Measurements from ENCODE around the gene NUMA1.

NUMA1 gene

DNA sequence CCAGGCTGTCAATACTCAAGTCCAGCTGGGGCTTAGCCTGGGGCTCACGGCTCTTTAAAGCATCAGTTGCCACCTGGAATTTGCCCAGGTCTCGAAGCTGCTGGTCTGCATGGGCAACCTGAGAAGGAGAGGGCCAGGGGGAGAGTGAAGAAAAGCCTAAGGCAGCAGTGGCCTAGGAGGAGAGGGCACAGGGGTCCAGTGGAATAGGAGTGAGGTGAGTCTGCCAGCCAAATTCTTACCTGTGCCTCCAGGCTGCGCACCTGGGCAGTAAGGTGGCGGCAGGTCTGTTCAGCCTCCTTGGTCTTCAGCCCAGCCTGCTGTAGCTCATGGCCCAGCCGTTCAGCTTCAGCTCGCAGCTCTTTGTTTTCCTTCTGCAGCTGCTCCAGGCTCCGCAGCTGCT lies 71.6 kb downstream of the NUMA1 start:
- Mint-ChIP-seq H3K4me1 (ENCODE audit: low read depth) (no peaks in the 10 kb centered on the region), H3K27me3 (no peaks in the 10 kb centered on the region), H3K27ac (peak overlapping the region; percentile 54), H3K4me3 (no peak overlapping the region), H3K36me3 (ENCODE audit: low read depth) (peaks cover 99% of the 10 kb centered on the region), H3K9me3 (no peaks in the 10 kb centered on the region)
- peak; percentile 24 for DNase-seq

DNA sequence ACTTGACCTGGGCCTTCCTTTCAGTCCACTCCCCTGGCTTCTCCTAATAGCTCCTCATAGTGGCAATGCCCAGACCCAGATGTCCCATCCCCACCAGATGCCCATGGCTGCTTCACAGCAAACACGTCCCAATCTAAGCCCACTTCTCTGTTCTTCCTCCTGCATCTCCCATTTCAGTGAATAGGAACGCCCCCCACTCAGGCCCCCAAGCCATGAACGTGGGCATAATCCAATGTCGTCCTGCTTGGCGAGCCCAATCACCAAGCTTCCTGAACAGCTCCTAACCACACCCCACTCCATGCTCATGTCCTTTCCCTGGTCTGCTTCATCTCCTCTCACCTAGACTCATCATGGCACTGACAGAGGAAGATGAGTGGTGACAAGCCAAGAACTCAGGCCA lies 72.8 kb downstream of the NUMA1 start:
- Mint-ChIP-seq H3K4me3 (no peak overlapping the region), H3K36me3 (ENCODE audit: low read depth) (peaks cover 99% of the 10 kb centered on the region), H3K27me3 (no peaks in the 10 kb centered on the region), H3K9me3 (no peaks in the 10 kb centered on the region), H3K4me1 (ENCODE audit: low read depth) (no peaks in the 10 kb centered on the region), H3K27ac (peak overlapping the region; percentile 82)
- peak; percentile 15 for DNase-seq

DNA sequence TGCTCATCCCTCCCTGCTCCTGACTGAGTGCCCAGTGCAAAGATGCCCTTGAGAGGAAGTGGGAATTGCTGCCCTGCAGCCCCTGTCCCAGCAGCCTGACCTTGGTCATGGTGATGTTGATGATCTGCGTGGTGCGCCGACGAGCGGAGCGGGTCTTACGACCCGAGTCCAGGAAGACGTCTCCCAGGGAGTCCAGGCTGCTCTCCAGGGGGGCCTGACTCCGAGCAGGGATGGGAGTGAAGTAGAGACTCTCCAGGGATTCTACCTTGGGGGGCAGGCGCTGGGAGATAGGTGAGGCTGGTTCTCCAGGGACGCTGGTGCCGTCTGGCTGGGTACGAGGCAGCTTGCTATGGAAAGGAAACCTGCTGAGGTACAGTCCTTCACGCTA lies 73.3 kb downstream of the NUMA1 start:
- DNase-seq = peak; percentile 23
- Mint-ChIP-seq H3K36me3 (ENCODE audit: low read depth) (peaks cover 99% of the 10 kb centered on the region), H3K27ac (peak overlapping the region; percentile 34), H3K4me1 (ENCODE audit: low read depth) (no peaks in the 10 kb centered on the region), H3K4me3 (no peak overlapping the region), H3K27me3 (no peaks in the 10 kb centered on the region), H3K9me3 (no peaks in the 10 kb centered on the region)

DNA sequence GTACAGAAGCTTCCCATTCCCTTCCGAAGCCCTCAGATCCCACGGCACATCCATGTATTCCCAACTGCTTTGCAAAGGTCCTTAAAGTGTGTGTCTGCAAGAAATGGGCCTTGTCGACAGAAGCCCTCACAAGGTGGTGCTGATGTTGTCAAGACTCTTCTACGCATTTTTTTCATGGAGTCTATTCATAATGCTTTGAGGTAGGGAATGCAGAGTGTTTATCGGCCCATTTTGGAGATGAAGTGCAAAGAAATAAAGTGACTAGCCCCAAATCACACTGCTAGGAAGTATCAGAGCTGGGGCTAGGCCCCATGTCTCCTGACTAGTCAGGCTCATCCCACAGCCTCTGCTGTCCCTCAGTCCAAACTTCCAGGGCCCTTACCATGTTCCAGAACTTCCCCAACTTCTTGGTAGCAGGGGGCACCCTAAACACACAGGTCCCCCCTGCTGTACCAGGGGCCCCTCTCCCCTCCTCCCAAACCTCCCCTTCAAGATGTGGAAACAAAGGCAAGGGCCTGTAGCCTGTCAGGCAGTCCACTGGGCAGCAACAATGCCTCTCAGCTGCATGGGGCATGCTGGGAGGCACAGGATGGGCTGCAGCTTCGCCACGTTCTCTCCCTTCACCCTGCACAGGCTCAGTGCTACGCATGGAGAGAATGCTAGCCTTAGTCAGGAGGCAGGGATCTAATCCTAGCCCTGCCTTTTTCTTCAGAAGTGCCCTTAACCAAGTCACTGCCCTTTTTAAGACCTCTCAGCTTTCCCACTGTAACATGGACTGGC lies 73.8 kb downstream of the NUMA1 start:
- no peaks in the 10 kb centered on the region for H3K9me3 Mint-ChIP-seq
- H3K27ac Mint-ChIP-seq = peak overlapping the region; percentile 34
- no peaks in the 10 kb centered on the region for H3K4me1 Mint-ChIP-seq (ENCODE audit: low read depth)
- H3K27me3 Mint-ChIP-seq = no peaks in the 10 kb centered on the region
- DNase-seq = no peak
- no peak overlapping the region for H3K4me3 Mint-ChIP-seq
- H3K36me3 Mint-ChIP-seq (ENCODE audit: low read depth) = peaks cover 99% of the 10 kb centered on the region

DNA sequence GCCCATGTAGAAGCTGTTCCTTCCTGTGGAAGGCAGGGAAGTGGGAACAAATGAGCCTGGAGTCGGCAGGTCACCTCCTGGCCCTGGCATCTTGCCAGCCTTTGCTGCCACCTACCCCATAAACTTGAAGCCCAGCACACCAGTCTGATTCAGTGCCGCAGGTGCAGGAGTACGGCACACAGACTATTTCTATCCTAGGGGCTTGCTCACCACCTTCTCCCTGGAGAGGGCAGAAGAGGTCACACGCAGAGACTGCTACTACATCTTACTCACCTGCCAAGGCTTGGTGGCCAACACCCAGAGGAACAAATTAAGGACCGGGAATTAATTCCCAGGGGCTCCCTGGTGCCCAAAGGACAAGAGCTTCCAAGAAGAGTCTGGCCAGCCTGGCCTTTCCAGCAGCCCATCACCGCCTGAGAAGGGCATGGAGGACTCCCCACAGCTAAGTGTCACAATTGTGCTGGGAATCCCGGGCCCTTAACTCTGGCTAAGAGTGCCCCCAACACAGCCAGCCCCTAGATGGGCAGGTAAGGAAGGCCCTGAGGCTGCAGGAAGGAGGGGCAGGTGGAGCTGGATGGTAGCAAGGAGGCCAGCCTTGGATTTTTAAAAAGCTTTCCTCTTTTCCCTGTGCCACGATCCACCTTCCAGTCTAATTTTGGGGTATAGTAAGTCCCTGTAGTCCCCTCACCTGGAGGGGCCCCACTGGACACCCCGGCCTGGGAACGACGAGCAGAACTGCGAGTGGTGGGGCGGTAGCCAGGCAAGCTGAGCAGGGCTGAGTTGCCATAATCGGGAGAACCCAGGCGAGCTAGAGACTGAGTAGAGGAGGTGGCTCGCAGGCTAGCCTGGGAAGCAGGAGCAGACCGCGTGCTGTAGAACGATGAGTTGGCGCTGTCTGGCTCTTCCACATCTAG lies 74.7 kb downstream of the NUMA1 start:
- Mint-ChIP-seq H3K4me3 (no peak overlapping the region), H3K27ac (peak overlapping the region; percentile 74), H3K36me3 (ENCODE audit: low read depth) (peaks cover 99% of the 10 kb centered on the region), H3K9me3 (no peaks in the 10 kb centered on the region), H3K4me1 (ENCODE audit: low read depth) (no peaks in the 10 kb centered on the region), H3K27me3 (no peaks in the 10 kb centered on the region)
- no peak for DNase-seq

DNA sequence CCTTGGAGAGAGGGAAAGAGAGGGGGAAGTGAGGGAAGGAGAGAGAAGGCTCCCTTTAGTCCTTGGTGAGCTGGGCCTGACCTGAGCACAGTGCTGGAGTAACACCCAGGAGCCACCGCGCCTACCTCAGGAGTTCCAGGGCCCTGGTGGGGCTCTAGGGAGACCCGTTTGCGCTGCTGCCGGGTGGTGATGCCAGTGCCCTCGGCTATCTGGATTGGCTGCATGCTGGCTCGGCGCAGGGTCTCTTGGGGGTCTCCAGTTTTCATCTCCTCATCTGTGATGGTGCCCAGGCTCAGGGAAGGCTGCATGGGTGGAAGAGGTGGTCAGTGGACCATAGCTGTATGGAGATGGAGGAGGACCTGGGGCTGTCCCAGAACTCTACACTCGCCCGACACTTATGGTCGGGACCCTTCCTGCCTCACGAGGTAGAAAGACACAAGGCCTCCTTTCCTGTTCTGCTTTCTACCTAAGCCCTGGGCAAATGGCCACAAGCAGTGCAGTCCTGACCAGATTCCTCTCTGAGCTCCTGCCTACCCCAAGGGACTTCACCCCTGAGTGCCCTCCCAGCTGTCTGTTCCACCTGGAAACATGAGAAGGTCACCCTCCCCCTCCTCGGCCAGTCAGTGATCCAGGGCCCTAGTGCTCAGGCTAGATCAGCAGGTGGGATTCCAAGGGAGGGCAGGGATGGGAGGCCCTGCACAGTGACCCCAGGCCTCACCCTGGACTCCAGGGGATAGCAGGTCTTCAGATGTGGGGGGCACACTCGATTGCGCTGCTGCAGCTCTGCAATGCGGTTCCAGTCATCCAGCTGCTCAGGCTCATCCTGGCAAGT lies 75.6 kb downstream of the NUMA1 start:
- Mint-ChIP-seq H3K4me3 (no peak overlapping the region), H3K36me3 (ENCODE audit: low read depth) (peaks cover 98% of the 10 kb centered on the region), H3K27ac (peak overlapping the region; percentile 74), H3K27me3 (no peaks in the 10 kb centered on the region), H3K4me1 (ENCODE audit: low read depth) (peaks cover 5% of the 10 kb centered on the region), H3K9me3 (no peaks in the 10 kb centered on the region)
- DNase-seq = no peak

DNA sequence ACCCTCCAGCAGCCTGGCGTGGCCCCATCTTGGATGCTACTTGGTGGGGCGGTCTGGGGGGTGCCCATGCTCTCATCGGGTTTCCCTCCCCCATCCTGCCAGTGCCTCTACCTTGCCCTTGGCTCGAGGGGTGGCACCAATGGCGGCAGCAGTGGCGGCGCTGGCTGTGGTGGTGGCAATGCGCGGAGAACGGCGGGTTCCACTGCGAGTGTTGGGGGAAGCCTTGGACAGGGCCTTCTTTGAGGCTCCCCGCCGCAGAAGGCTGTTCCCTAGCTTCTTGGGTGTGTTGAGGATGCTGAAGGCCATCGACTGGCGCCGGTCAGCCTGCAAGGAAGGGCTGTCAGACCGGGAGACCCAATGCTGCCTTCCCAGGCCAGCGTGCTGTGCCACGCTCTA lies 76.6 kb downstream of the NUMA1 start:
- no peaks in the 10 kb centered on the region for H3K9me3 Mint-ChIP-seq
- H3K27me3 Mint-ChIP-seq = no peaks in the 10 kb centered on the region
- H3K4me3 Mint-ChIP-seq = no peak overlapping the region
- no peak for DNase-seq
- peaks cover 14% of the 10 kb centered on the region for H3K4me1 Mint-ChIP-seq (ENCODE audit: low read depth)
- peak overlapping the region; percentile 74 for H3K27ac Mint-ChIP-seq
- peaks cover 98% of the 10 kb centered on the region for H3K36me3 Mint-ChIP-seq (ENCODE audit: low read depth)

DNA sequence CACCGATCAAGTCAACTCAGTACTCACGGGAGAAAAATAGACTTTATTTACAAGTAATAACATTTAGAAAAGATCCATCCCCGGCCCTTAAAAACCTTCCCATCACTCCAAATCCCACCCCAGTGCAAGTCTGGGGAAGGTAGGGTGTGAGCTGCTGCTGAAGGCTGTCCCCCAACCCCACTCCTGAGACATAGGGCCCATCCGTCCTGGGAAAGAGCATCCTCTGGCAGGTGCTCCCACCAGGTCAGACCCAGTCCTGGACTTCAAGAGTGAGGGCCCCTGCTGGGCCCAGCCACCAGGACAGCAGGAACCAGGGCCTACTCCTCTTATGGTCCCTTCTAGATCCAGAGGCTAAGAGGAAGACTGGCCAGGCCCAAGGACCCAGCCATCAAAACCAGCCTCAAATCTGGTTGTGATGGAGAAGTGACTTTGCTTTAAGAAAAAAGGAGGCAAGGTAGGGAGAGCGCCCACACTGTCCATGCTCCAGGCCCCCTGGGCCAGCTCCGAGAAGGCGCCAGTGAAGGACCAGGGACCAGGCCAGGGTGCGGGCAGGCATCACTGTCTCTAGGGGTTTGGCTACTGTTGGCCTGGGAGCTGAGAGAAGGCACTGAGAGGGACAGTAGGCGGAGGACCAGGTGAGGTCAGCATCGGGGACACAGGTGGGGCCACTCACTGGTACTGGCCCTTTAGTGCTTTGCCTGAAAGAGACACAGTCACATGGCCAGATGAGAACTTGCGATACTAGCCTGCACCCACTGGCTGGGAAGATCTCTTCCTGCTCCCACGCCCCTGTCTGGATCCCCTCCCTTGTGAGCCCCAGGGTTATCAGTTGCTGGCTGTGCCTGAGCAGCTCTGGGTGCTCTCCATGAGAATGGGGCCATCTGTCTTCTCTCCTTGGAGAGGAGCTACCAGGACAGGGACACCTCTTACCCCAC lies 77.2 kb downstream of the NUMA1 start:
- Mint-ChIP-seq H3K9me3 (no peaks in the 10 kb centered on the region), H3K4me1 (ENCODE audit: low read depth) (peaks cover 21% of the 10 kb centered on the region), H3K4me3 (no peak overlapping the region), H3K36me3 (ENCODE audit: low read depth) (peaks cover 97% of the 10 kb centered on the region), H3K27me3 (no peaks in the 10 kb centered on the region), H3K27ac (peak overlapping the region; percentile 74)
- no peak for DNase-seq

DNA sequence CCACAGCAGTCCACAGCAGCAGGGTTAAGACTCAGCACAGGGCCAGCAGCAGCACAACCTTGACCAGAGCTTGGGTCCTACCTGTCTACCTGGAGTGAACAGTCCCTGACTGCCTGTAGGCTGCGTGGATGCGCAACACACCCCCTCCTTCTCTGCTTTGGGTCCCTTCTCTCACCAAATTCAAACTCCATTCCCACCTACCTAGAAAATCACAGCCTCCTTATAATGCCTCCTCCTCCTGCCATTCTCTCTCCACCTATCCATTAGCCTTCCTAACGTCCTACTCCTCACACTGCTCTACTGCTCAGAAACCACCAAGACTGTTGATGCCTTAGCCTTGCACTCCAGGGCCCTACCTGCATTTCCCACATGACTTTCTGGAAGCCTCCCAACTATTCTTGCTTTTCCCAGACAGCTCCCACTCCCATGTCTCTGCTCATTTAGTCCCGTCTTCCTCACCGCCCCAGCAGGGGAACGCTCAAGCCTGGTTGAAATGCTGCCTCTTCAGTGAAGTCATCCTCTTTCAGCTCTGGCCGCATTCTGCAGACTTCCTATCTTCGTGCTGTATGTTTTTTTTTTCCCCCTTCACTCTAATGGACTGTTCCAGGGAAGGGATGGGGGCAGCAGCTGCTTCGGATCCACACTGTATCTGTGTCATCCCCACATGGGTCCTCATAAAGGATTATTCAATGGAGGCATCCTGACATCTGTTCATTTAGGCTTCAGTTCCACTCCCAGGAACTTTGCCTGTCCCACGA lies 78.3 kb downstream of the NUMA1 start:
- Mint-ChIP-seq H3K27me3 (no peaks in the 10 kb centered on the region), H3K4me1 (ENCODE audit: low read depth) (peaks cover 23% of the 10 kb centered on the region), H3K27ac (peak overlapping the region; percentile 13), H3K36me3 (ENCODE audit: low read depth) (peaks cover 87% of the 10 kb centered on the region), H3K9me3 (no peaks in the 10 kb centered on the region), H3K4me3 (no peak overlapping the region)
- DNase-seq = no peak

DNA sequence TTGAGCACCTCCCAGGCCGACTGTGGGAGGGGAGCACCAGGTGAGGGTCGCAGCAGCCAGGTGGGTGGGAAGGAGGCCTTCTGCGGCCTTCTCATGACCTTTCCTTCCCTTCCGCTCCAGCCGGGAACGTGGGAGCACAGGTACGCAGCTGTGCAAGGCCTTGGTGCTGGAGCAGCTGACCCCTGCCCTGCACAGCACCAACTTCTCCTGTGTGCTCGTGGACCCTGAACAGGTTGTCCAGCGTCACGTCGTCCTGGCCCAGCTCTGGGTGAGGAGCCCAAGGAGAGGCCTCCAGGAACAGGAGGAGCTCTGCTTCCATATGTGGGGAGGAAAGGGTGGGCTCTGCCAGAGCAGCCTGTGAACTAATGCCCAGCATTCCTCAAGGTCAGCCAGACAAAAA lies 79.1 kb downstream of the NUMA1 start:
- Mint-ChIP-seq H3K4me3 (no peak overlapping the region), H3K27ac (peak overlapping the region; percentile 13), H3K4me1 (ENCODE audit: low read depth) (peaks cover 23% of the 10 kb centered on the region), H3K9me3 (no peaks in the 10 kb centered on the region), H3K27me3 (no peaks in the 10 kb centered on the region), H3K36me3 (ENCODE audit: low read depth) (peaks cover 85% of the 10 kb centered on the region)
- DNase-seq = no peak

DNA sequence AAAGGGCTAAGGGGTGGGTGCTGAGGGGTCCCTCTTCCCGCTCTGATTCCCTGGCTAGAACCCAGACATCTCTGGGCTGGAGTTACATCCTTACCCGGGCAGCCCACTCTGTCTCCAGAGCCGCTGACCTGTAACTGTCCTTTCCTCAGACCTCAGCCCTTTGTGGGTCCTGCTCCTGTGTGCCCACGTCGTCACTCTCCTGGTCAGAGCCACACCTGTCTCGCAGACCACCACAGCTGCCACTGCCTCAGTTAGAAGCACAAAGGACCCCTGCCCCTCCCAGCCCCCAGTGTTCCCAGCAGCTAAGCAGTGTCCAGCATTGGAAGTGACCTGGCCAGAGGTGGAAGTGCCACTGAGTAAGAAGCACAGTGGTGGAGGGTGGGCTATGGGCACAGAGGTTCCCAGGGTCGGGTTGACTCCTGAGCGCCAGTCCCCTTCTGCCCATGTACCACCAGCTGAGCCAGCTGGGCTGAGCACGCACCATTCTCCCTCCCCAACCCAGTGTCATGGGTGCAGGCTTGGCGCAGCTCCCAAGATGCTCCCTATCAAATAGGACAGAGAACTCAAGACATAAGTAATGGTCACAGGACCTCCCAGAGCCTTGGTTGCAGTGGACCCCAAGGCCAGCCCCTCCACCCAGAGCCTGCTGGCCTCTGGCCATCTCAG lies 80.0 kb downstream of the NUMA1 start:
- Mint-ChIP-seq H3K9me3 (no peaks in the 10 kb centered on the region), H3K4me3 (no peak overlapping the region), H3K27ac (peak overlapping the region; percentile 93), H3K36me3 (ENCODE audit: low read depth) (peaks cover 83% of the 10 kb centered on the region), H3K4me1 (ENCODE audit: low read depth) (peaks cover 23% of the 10 kb centered on the region), H3K27me3 (no peaks in the 10 kb centered on the region)
- DNase-seq = no peak

DNA sequence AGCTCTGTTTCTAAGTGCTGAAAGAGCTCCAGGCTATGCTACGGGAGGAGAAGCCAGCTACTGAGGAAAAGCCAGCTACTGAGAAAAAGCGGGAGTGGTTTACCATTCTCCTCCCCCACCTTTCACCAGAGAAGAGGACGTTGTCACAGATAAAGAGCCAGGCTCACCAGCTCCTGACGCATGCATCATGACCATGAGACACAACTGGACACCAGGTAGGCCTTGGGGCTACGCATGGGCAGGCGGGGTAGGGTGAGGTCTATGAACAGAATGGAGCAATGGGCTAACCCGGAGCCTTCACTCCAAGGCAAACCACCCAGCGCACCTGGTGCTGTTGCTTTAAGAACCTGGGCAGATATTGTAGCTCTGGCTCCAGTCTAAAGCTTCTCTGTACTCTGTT lies 80.5 kb downstream of the NUMA1 start:
- Mint-ChIP-seq H3K27me3 (no peaks in the 10 kb centered on the region), H3K27ac (peak overlapping the region; percentile 93), H3K9me3 (no peaks in the 10 kb centered on the region), H3K36me3 (ENCODE audit: low read depth) (peaks cover 78% of the 10 kb centered on the region), H3K4me1 (ENCODE audit: low read depth) (peaks cover 23% of the 10 kb centered on the region), H3K4me3 (peak overlapping the region; percentile 32)
- no peak for DNase-seq

DNA sequence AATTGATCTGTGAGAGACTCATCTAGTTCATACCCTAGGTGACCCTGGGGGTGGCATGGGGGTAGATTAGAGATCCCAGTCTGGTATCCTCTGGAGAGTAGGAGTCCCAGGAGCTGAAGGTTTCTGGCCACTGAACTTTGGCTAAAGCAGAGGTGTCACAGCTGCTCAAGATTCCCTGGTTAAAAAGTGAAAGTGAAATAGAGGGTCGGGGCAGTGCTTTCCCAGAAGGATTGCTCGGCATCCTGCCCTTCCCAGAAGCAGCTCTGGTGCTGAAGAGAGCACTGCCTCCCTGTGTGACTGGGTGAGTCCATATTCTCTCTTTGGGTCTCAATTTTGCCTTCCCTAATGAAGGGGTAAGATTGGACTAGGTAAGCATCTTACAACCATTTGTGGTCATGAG lies 81.0 kb downstream of the NUMA1 start:
- Mint-ChIP-seq H3K36me3 (ENCODE audit: low read depth) (peaks cover 76% of the 10 kb centered on the region), H3K4me3 (peak overlapping the region; percentile 32), H3K9me3 (no peaks in the 10 kb centered on the region), H3K27me3 (no peaks in the 10 kb centered on the region), H3K27ac (peak overlapping the region; percentile 93), H3K4me1 (ENCODE audit: low read depth) (peaks cover 23% of the 10 kb centered on the region)
- DNase-seq = no peak

Data from activated T-cell treated with anti-CD3 and anti-CD28 coated beads, Interleukin-2, amount 50 U/mL, for 24 hours (primary cell).